Thymus (tissue), 11 donors: ENCODE data around the gene CDH23. TPM values are rescaled to one million over a fixed set of nuclear protein-coding genes. Genes with fewer than 3 reads are reported as not detected.
A peak's percentile ranks its signal among the peaks of the same experiment; 100 is the strongest.

ENCODE experiments used
- DNase-seq, 9 donors: peaks; one replicate each; pipeline ENCODE4 v3.0.0-alpha.2; 2013; ENCODE audit warnings: low spot score in 9 of 9, low read depth in 6 of 9, missing footprints in 1 of 9
- H3K27ac ChIP-seq, 2 donors: one replicate each; pipeline ENCODE4 v1.5.1; 2013; ENCODE audit warnings: control low read depth in 1 of 2, low read depth in 1 of 2, low read length in 1 of 2, mild to moderate bottlenecking in 1 of 2, moderate library complexity in 1 of 2
- H3K27me3 ChIP-seq, 2 donors: one replicate each; pipeline ENCODE4 v1.5.1; 2013; ENCODE audit warnings: low read length in 1 of 2; ENCODE audit not compliant: control insufficient read depth in 2 of 2, insufficient read depth in 1 of 2
- H3K36me3 ChIP-seq, 2 donors: one replicate each; pipeline ENCODE4 v1.5.1; 2013; ENCODE audit warnings: low read length in 1 of 2, mild to moderate bottlenecking in 1 of 2, moderate library complexity in 1 of 2; ENCODE audit not compliant: control insufficient read depth in 2 of 2, insufficient read depth in 2 of 2
- H3K4me1 ChIP-seq, 2 donors: one replicate each; pipeline ENCODE4 v1.5.1; 2013; ENCODE audit warnings: low read length in 2 of 2; ENCODE audit not compliant: control insufficient read depth in 2 of 2, insufficient read depth in 2 of 2
- H3K4me3 ChIP-seq, 2 donors: one replicate each; pipeline ENCODE4 v1.5.1; 2013; ENCODE audit warnings: low read length in 2 of 2, control low read depth in 1 of 2, mild to moderate bottlenecking in 1 of 2
- H3K9me3 ChIP-seq, 2 donors: one replicate each; pipeline ENCODE4 v1.5.1; 2013; ENCODE audit warnings: low read length in 1 of 2, mild to moderate bottlenecking in 1 of 2; ENCODE audit not compliant: control insufficient read depth in 2 of 2, insufficient read depth in 1 of 2
- WGBS: extraction: QIAGEN DNeasy Blood & Tissue Kit; methylation state at CpG from one replicate; pipeline ENCODE4 v1.1.7; 2013; 5-methylcytosine and 5-hydroxymethylcytosine counted together
- polyA plus RNA-seq: library from polyadenylated mRNA; stranded (reverse); fragments of 200-250 nt; gene quantifications from one replicate; pipeline ENCODE4 v1.2.3, GENCODE V29; 2013
- total RNA-seq: library from RNA; stranded (reverse); fragments of 120-200 nt; gene quantifications from one replicate; pipeline ENCODE4 v1.2.4, GENCODE V29; 2013
- donor health status: healthy.

CDH23 gene
- total and polyA plus RNA-seq, 2 donors: 9.1 TPM

- Histone ChIP-seq H3K36me3 (no peaks in the 10 kb centered on the region), H3K27me3 (no peaks in the 10 kb centered on the region), H3K9me3 (no peaks in the 10 kb centered on the region), H3K4me3 (no peak overlapping the region), H3K27ac (no peak overlapping the region), H3K4me1 (no peaks in the 10 kb centered on the region)
- peak in 5 of 9 donors; percentile 26 to 65 (median 56) for DNase-seq
- 35% methylated on average over 10 of the region's 10 CpGs for WGBS
Measured at GRCh38 chr10:71383972-71384687, 12.6 kb upstream of the CDH23 start.

- Histone ChIP-seq H3K4me3 (no peak overlapping the region), H3K9me3 (no peaks in the 10 kb centered on the region), H3K36me3 (no peaks in the 10 kb centered on the region), H3K27ac (no peak overlapping the region), H3K27me3 (peaks cover 0 to 6% of the 10 kb centered on the region in 2 donors), H3K4me1 (peaks cover 9 to 14% of the 10 kb centered on the region in 2 donors)
- no peak for DNase-seq
- 98% methylated on average over 5 of the region's 5 CpGs for WGBS
Measured at GRCh38 chr10:71388171-71388570, 8.5 kb upstream of the CDH23 start.

- Histone ChIP-seq H3K4me1 (peaks cover 9 to 14% of the 10 kb centered on the region in 2 donors), H3K27ac (no peak overlapping the region), H3K4me3 (no peak overlapping the region), H3K9me3 (no peaks in the 10 kb centered on the region), H3K27me3 (peaks cover 0 to 12% of the 10 kb centered on the region in 2 donors), H3K36me3 (no peaks in the 10 kb centered on the region)
- DNase-seq: no peak
- 94% methylated on average over 8 of the region's 8 CpGs for WGBS
Measured at GRCh38 chr10:71388583-71389310, 8.0 kb upstream of the CDH23 start.

- WGBS: 91% methylated on average over 14 of the region's 14 CpGs
Measured at GRCh38 chr10:71389768-71390460, 6.8 kb upstream of the CDH23 start.

GRCh38 chr10:71390461-71390835, 6.3 kb upstream of the CDH23 start:
- Histone ChIP-seq H3K4me1 (peaks cover 9 to 14% of the 10 kb centered on the region in 2 donors), H3K9me3 (no peaks in the 10 kb centered on the region), H3K36me3 (no peaks in the 10 kb centered on the region), H3K27me3 (peaks cover under 1 to 23% of the 10 kb centered on the region in 2 donors), H3K27ac (no peak overlapping the region), H3K4me3 (no peak overlapping the region)
- WGBS: 5% methylated on average over 10 of the region's 10 CpGs
- DNase-seq: peak in 3 of 9 donors; percentile 15 to 54 (median 15)

More at GRCh38 chr10:71389768-71390460, 6.8 kb upstream of the CDH23 start:
- DNase-seq: no peak
- no peak overlapping the region for H3K4me3 ChIP-seq
- no peak overlapping the region for H3K27ac ChIP-seq
- H3K27me3 ChIP-seq: peaks cover 0 to 17% of the 10 kb centered on the region in 2 donors
- H3K4me1 ChIP-seq: peaks cover 9 to 14% of the 10 kb centered on the region in 2 donors
- no peaks in the 10 kb centered on the region for H3K9me3 ChIP-seq
- H3K36me3 ChIP-seq: no peaks in the 10 kb centered on the region

GRCh38 chr10:71390921-71391690, 5.6 kb upstream of the CDH23 start:
- peaks cover 9 to 19% of the 10 kb centered on the region in 2 donors for H3K4me1 ChIP-seq
- no peaks in the 10 kb centered on the region for H3K9me3 ChIP-seq
- H3K27me3 ChIP-seq: peaks cover 7 to 29% of the 10 kb centered on the region in 2 donors
- 86% methylated on average over 3 of the region's 3 CpGs for WGBS
- H3K4me3 ChIP-seq: no peak overlapping the region
- DNase-seq: no peak
- H3K36me3 ChIP-seq: no peaks in the 10 kb centered on the region
- no peak overlapping the region for H3K27ac ChIP-seq

GRCh38 chr10:71391701-71392100, 5.0 kb upstream of the CDH23 start:
- Histone ChIP-seq H3K4me1 (peaks cover 9 to 19% of the 10 kb centered on the region in 2 donors), H3K27me3 (peaks cover 11 to 34% of the 10 kb centered on the region in 2 donors), H3K4me3 (no peak overlapping the region), H3K9me3 (no peaks in the 10 kb centered on the region), H3K27ac (no peak overlapping the region), H3K36me3 (no peaks in the 10 kb centered on the region)
- no peak for DNase-seq
- 97% methylated on average over 5 of the region's 5 CpGs for WGBS

GRCh38 chr10:71392292-71392691, 4.4 kb upstream of the CDH23 start:
- no peaks in the 10 kb centered on the region for H3K36me3 ChIP-seq
- WGBS: 81% methylated on average over 1 of the region's 1 CpG
- H3K27me3 ChIP-seq: peaks cover 17 to 39% of the 10 kb centered on the region in 2 donors
- DNase-seq: no peak
- H3K27ac ChIP-seq: no peak overlapping the region
- no peaks in the 10 kb centered on the region for H3K9me3 ChIP-seq
- peaks cover 14 to 20% of the 10 kb centered on the region in 2 donors for H3K4me1 ChIP-seq
- H3K4me3 ChIP-seq: no peak overlapping the region
